ENCODE measurements around the gene NEGR1.

NEGR1 gene

DNA sequence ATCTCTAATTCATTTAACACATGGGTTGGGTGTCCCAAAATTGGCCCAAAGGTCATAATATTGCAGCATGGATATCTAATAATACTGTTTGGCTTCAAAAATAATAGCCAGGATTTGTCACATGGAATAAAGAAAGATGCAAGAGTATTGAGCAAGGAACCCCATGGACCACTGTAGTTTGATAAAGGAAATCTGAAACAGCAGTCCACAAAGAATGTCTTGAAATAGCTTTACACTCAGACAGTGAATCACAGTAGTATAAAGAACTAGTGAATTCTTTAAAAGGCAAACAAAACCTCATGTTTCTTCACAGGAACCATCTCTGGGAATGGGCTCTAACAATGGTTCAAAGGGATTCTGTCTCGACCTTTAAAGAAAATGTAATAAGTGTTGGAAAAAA, 625.4 kb downstream of the NEGR1 start:
- Mint-ChIP-seq H3K4me3 (no peak overlapping the region), H3K27ac (no peak overlapping the region), H3K27me3 (no peaks in the 10 kb centered on the region), H3K4me1 (ENCODE audit: low read depth) (no peaks in the 10 kb centered on the region), H3K36me3 (ENCODE audit: low read depth) (no peaks in the 10 kb centered on the region), H3K9me3 (peaks cover 4% of the 10 kb centered on the region)

DNA sequence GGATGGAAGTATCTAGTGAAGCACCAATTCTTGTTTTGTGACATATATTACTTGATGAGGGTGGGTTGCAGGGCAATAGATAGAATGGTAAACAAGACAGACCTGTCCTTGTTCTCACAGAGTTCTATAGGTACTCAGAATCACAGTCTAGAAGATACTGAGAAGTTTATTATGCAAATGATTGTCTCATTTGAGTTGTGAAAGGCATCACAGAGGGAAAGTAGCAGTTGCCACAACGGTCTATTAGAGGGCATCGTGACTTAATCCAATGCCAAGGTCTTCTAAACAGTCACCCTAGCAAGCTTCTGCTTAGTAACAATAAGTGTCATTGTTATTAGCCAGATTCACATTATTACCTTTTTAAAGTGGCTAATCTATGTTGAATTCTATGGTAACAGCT, 626.7 kb downstream of the NEGR1 start:
- Mint-ChIP-seq H3K27ac (no peak overlapping the region), H3K36me3 (ENCODE audit: low read depth) (no peaks in the 10 kb centered on the region), H3K9me3 (peaks cover 4% of the 10 kb centered on the region), H3K27me3 (no peaks in the 10 kb centered on the region), H3K4me3 (no peak overlapping the region), H3K4me1 (ENCODE audit: low read depth) (no peaks in the 10 kb centered on the region)

DNA sequence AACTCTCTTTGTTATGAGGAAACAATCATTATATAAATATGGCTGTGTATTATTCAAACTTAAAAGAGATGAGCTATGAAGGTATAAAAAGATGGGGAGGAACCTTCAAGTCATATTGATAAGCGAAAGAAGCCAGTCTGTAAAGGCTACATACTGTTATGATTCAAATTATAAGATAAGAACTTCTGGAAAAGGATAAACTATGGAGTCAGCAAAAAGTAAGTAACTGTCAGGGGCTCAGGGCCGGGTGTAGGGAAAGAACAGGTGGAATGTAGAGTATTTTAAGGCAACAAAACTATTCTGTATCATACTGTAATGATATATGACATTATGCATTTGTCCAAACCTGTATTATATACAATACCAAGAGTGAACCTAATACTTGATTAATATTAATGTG, 628.4 kb downstream of the NEGR1 start:
- no peak overlapping the region for H3K27ac Mint-ChIP-seq
- no peaks in the 10 kb centered on the region for H3K36me3 Mint-ChIP-seq (ENCODE audit: low read depth)
- H3K4me1 Mint-ChIP-seq (ENCODE audit: low read depth): no peaks in the 10 kb centered on the region
- no peak overlapping the region for H3K4me3 Mint-ChIP-seq
- H3K9me3 Mint-ChIP-seq: no peaks in the 10 kb centered on the region
- no peaks in the 10 kb centered on the region for H3K27me3 Mint-ChIP-seq

DNA sequence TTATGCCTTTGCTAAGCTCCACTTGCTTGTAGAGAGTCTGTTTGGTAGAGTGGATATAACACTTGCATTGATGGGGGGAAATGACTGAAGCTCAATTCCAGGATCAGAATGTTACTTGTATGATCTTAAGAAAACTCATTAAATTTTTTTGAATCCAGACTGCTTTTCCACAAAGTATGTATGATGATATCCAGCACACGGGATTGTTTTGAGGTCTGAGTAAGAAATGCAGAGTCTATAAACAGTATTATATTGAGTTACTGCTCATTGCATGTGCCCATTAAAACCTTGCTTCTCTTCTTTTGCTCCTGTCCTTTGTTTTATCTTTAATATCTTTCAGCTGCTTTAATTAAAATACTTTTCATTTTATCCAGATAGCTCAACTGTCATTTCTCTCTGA, 631.1 kb downstream of the NEGR1 start:
- no peaks in the 10 kb centered on the region for H3K9me3 Mint-ChIP-seq
- H3K4me3 Mint-ChIP-seq: no peak overlapping the region
- no peaks in the 10 kb centered on the region for H3K36me3 Mint-ChIP-seq (ENCODE audit: low read depth)
- H3K4me1 Mint-ChIP-seq (ENCODE audit: low read depth): no peaks in the 10 kb centered on the region
- no peaks in the 10 kb centered on the region for H3K27me3 Mint-ChIP-seq
- H3K27ac Mint-ChIP-seq: no peak overlapping the region

DNA sequence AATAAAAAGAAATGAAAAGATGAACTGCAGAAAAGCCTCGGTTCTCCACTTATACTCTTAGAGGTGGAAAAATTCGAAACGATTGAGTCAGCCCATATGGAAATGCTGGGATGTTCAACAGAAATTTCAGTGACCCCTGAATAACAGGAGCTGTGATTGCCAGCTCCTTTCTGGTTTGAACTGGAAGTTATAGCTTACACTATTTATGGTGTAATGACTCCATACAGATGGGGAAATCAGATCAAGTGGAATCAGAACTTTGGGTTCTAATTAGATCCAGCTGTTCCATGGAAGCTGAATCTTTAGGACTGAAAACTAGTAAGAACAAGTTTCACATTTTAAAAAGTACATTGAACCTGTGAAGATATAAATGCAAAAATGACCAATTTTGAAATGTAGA, 632.2 kb downstream of the NEGR1 start:
- no peaks in the 10 kb centered on the region for H3K36me3 Mint-ChIP-seq (ENCODE audit: low read depth)
- H3K4me3 Mint-ChIP-seq: no peak overlapping the region
- no peaks in the 10 kb centered on the region for H3K4me1 Mint-ChIP-seq (ENCODE audit: low read depth)
- no peaks in the 10 kb centered on the region for H3K27me3 Mint-ChIP-seq
- H3K9me3 Mint-ChIP-seq: no peaks in the 10 kb centered on the region
- H3K27ac Mint-ChIP-seq: no peak overlapping the region

DNA sequence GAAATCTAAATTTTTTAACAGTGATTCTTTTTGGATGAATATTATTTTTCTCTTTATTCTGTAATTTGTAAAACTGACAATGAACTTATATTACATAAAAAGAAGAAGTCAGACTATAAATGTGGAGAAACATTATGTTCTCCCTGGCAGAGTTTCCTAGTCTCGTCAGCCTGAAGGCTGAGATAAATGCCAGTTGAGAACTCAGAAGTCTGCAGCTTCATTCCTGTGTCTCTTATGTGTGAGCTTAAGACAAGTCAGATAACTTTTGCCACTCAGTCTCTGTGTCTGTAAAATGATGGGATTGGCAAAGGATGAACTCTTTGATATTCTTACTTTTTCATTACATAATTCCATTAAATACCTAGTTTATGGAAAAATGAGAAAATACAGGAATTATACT, 632.7 kb downstream of the NEGR1 start:
- no peaks in the 10 kb centered on the region for H3K27me3 Mint-ChIP-seq

DNA sequence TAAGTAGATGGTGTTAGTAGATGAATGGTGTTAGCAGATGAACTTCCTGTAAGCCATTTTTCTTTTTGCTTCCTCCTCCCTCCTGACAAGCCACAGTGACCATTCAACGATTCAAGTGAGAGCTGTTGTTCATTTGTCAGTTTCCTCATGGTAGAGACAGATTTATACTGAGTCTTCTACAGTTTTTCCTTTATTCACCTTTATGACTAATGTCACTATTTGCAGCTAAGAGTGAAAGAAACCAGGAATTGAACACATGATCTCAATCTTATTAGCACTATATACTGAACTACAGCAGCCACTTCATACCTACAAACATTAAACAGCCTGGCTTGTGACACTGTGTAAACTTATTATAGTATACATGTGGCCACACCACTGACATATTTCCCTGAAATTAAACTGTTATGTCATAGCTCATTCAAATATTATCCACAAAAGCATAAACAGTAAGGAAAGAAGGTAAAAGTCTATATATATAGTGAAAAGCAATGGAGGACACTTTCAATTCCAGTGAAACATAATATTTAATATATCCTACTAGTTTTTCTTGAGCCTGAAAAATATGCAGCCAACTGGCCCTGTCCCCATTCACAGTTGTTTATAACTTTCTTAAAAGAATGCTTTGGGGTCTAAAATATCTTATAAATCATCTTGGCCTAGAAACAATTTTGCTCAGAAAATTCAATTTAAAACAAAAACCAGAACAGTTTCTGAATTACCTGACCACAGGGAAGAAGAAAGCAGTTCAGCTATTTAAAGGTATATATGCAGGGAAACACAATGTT, 634.6 kb downstream of the NEGR1 start:
- Mint-ChIP-seq H3K27me3 (no peaks in the 10 kb centered on the region), H3K4me1 (ENCODE audit: low read depth) (no peaks in the 10 kb centered on the region), H3K9me3 (no peaks in the 10 kb centered on the region), H3K4me3 (no peak overlapping the region), H3K36me3 (ENCODE audit: low read depth) (no peaks in the 10 kb centered on the region), H3K27ac (no peak overlapping the region)

More for the DNA sequence above, 632.7 kb downstream of the NEGR1 start:
- H3K36me3 Mint-ChIP-seq (ENCODE audit: low read depth): no peaks in the 10 kb centered on the region
- H3K4me3 Mint-ChIP-seq: no peak overlapping the region
- H3K9me3 Mint-ChIP-seq: no peaks in the 10 kb centered on the region
- H3K4me1 Mint-ChIP-seq (ENCODE audit: low read depth): no peaks in the 10 kb centered on the region
- no peak overlapping the region for H3K27ac Mint-ChIP-seq

DNA sequence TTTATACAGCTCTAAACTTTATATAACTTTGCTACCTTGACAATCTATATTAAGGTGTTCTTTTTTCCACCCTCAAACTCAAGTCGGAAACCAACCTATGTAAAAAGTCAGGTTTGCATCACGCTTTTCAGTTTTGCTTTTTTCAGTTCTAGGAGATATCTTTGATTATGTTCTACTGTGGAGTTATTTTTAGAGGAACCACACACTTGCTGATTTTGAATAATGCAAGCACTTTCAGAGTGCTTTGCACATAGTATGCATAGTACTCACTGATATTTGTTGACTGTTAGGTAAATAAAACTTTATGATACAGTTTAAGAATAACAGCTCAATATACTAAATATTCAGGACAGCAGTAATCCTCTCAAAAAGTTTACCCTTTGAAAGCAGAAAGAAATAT, 637.3 kb downstream of the NEGR1 start:
- H3K27ac Mint-ChIP-seq: no peak overlapping the region
- H3K4me3 Mint-ChIP-seq: no peak overlapping the region
- H3K27me3 Mint-ChIP-seq: no peaks in the 10 kb centered on the region
- no peaks in the 10 kb centered on the region for H3K4me1 Mint-ChIP-seq (ENCODE audit: low read depth)
- H3K36me3 Mint-ChIP-seq (ENCODE audit: low read depth): no peaks in the 10 kb centered on the region
- no peaks in the 10 kb centered on the region for H3K9me3 Mint-ChIP-seq

DNA sequence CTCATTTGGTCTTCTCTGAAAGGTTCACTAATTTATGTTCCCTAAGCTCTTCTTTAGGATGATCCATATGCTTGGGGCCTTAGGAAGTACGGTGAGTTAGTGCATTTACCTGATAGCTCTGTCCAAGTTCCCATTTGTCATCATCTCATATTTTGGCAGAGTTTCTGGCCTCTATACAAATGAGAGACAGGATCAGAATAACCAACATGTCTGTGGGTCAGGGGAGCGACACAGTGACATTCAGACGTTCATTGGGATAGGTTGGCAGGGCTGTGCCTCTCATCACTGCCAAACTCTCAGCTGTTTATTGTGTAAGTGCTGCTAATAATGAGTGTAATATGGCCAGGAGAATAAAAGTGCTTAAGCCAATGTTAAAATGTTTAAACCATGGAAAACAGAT, 640.4 kb downstream of the NEGR1 start:
- Mint-ChIP-seq H3K36me3 (ENCODE audit: low read depth) (no peaks in the 10 kb centered on the region), H3K27me3 (no peaks in the 10 kb centered on the region), H3K27ac (no peak overlapping the region), H3K4me3 (no peak overlapping the region), H3K9me3 (no peaks in the 10 kb centered on the region), H3K4me1 (ENCODE audit: low read depth) (no peaks in the 10 kb centered on the region)

DNA sequence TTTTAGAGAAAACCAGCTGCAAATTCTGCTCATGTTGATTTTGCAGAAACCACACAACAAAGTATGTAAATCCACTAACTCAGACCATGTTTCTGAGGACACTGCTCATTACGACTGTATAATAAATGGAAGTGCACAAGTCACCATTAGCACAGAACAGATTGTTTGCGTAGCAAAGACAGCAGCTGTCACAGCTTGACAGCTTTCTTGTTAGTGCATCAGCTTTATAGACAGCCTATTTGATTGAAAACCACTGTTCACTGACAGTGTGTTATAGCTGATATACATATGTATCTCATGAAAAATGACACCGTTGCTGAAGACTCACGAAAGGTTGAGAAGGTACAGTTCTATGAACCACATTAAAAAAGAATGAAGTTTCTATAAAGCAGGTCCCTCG, 641.3 kb downstream of the NEGR1 start:
- Mint-ChIP-seq H3K9me3 (no peaks in the 10 kb centered on the region), H3K36me3 (ENCODE audit: low read depth) (no peaks in the 10 kb centered on the region), H3K4me3 (no peak overlapping the region), H3K4me1 (ENCODE audit: low read depth) (no peaks in the 10 kb centered on the region), H3K27ac (no peak overlapping the region), H3K27me3 (no peaks in the 10 kb centered on the region)

DNA sequence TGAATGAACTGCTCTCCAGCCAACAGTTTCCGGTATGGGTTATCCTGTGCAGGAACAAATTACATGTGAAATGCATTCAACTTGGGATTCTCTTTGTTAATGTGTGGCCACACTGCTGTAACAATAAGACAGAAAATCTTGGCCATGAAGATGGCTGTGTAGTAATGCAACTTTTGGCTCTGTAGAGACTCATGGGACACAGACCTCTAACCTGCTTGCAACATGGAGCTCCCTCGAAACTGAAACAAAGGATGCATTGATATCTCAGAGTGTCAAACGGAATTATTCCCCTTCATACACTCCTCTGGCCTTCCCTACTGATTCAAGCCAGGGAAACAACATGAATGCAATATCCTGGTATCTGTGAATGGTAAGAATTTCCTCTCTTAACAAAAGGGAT, 642.2 kb downstream of the NEGR1 start:
- Mint-ChIP-seq H3K36me3 (ENCODE audit: low read depth) (no peaks in the 10 kb centered on the region), H3K9me3 (peaks cover 5% of the 10 kb centered on the region), H3K4me1 (ENCODE audit: low read depth) (no peaks in the 10 kb centered on the region)

DNA sequence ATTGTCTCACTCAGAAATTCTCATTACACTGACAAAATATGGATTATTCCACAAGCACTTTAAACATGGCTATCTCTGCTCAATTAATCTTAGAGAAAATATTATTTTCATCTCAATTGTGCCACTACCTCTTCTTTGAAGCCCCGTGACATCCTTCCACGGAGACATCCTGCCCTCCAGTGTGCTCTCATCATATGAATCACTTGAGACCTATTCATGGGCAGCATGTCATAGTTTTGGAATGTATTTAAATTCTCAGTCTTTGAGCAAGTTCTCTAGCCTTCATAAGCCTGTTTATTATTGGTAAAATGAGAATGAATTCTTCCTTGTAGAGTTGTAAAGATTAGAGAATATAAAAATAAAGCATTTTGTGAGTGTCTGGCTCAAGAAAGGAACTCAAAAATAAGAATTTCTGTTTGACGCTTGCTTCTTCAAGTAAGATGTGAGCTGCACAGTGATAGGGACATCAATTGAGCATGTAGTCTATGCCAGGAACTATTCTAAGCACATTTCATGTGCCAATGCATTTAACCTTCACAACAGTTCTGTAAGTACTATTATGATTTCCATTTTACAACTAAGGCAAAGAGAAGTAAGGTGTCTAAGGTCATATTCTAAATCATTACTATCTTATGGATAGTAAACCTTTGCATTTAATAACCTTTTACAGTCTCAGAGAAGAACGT, 644.1 kb downstream of the NEGR1 start:
- Mint-ChIP-seq H3K9me3 (peaks cover 7% of the 10 kb centered on the region), H3K27me3 (no peaks in the 10 kb centered on the region), H3K4me1 (ENCODE audit: low read depth) (no peaks in the 10 kb centered on the region), H3K36me3 (ENCODE audit: low read depth) (no peaks in the 10 kb centered on the region), H3K4me3 (no peak overlapping the region), H3K27ac (no peak overlapping the region)

More for the DNA sequence above, 642.2 kb downstream of the NEGR1 start:
- H3K27me3 Mint-ChIP-seq: no peaks in the 10 kb centered on the region
- H3K4me3 Mint-ChIP-seq: no peak overlapping the region
- no peak overlapping the region for H3K27ac Mint-ChIP-seq

DNA sequence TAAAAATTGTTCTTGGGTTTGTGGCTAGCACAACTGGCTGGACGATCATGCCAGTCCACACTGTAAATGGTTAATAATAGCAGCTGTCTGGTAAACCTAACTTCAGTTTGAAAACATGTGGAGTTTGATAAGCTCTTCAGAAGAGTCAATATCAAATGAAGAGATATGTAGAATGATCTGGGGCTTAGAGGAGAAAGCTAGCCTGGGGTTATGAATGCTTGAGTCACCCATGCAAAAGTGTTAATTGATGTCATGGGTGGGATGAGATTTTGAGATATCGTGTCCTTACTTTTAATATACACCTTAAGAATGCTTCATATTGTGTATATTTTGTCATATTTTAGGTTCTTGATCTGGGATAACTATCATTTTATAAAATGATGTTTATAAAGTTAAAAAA, 646.8 kb downstream of the NEGR1 start:
- Mint-ChIP-seq H3K27ac (no peak overlapping the region), H3K36me3 (ENCODE audit: low read depth) (no peaks in the 10 kb centered on the region), H3K27me3 (no peaks in the 10 kb centered on the region), H3K4me1 (ENCODE audit: low read depth) (no peaks in the 10 kb centered on the region), H3K4me3 (no peak overlapping the region), H3K9me3 (peaks cover 7% of the 10 kb centered on the region)

DNA sequence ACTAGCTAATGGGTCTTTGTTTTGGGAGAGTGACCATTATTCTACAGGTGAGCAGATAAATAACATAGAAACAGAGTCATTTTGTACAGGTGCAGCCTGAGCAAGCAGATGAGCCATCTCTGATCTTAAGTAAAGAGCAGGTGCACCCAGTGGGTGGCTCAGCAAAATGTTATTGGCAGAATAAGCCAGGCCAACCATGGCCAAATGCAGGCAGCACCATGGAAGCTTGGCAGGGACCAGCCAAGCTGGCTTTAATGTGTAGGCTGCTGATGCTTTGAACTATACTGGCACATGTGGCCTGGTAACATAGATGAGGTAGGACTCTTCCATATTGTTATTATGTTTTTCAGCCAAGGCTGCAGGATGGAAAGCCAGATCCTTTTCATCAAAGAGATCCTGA, 648.2 kb downstream of the NEGR1 start:
- Mint-ChIP-seq H3K4me1 (ENCODE audit: low read depth) (no peaks in the 10 kb centered on the region), H3K27me3 (no peaks in the 10 kb centered on the region), H3K9me3 (peaks cover 7% of the 10 kb centered on the region), H3K4me3 (no peak overlapping the region), H3K36me3 (ENCODE audit: low read depth) (no peaks in the 10 kb centered on the region), H3K27ac (no peak overlapping the region)

DNA sequence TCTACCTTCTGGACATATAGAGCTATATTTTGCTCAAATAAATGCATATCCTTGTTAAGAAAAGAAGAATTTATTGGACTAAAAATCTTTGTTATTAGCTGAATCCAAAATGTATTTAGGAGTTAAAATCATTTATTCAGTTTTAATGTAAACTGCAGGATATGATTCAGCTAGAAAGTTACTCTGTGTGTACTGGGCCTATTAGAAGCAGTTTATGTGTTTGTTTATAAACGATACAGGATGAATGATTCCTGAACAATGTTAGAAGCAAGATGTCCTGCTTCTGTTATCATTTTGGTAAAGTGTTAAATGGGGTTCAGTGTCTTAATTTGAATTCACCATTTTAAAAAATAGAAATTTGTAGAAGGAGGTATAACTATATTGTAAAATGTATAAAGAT, 652.3 kb downstream of the NEGR1 start:
- Mint-ChIP-seq H3K4me1 (ENCODE audit: low read depth) (no peaks in the 10 kb centered on the region), H3K27ac (no peak overlapping the region), H3K4me3 (no peak overlapping the region), H3K36me3 (ENCODE audit: low read depth) (no peaks in the 10 kb centered on the region), H3K9me3 (peaks cover 6% of the 10 kb centered on the region), H3K27me3 (no peaks in the 10 kb centered on the region)

DNA sequence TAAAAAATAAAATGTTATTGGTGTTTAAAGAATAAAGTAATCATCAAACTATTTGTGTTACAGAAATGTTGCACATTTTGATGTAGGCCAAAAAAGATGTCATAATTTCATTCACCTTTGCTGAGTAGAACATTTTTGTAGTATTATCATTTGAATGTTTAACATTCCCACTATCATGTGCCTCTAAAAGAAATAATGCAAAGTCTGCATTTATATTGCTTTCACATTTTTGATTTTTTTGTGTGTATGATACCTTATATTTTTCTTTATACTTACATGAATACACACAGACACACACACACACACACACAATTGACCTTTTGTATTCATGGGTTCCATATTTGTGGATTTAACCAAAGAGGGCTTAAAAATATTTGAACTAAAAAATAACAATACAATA, 657.3 kb downstream of the NEGR1 start:
- H3K4me1 Mint-ChIP-seq (ENCODE audit: low read depth): no peaks in the 10 kb centered on the region
- peaks cover 5% of the 10 kb centered on the region for H3K9me3 Mint-ChIP-seq
- H3K27ac Mint-ChIP-seq: no peak overlapping the region
- no peak overlapping the region for H3K4me3 Mint-ChIP-seq
- H3K36me3 Mint-ChIP-seq (ENCODE audit: low read depth): no peaks in the 10 kb centered on the region
- H3K27me3 Mint-ChIP-seq: no peaks in the 10 kb centered on the region
